ENCODE measurements around the gene BMX.

Gene BMX

GRCh38 chrX:15507005-15507404 lies 6.4 kb downstream of the BMX start:
- no peak for DNase-seq (ENCODE audit: low spot score)

- DNase-seq (ENCODE audit: low spot score): no peak
Measured at GRCh38 chrX:15509845-15510244, 9.2 kb downstream of the BMX start.

- peak; percentile 60 for DNase-seq (ENCODE audit: low spot score)
Measured at GRCh38 chrX:15511563-15511962, 11.0 kb downstream of the BMX start.

GRCh38 chrX:15512401-15512965 lies 11.9 kb downstream of the BMX start:
- no peak for DNase-seq (ENCODE audit: low spot score)

GRCh38 chrX:15514279-15514678 lies 13.7 kb downstream of the BMX start:
- no peak for DNase-seq (ENCODE audit: low spot score)

GRCh38 chrX:15515931-15516330 lies 15.3 kb downstream of the BMX start:
- DNase-seq (ENCODE audit: low spot score): no peak

- no peak for DNase-seq (ENCODE audit: low spot score)
Measured at GRCh38 chrX:15522464-15522863, 21.9 kb downstream of the BMX start.

GRCh38 chrX:15523088-15523487 lies 22.5 kb downstream of the BMX start:
- DNase-seq (ENCODE audit: low spot score): no peak

GRCh38 chrX:15524417-15524816 lies 23.8 kb downstream of the BMX start:
- DNase-seq (ENCODE audit: low spot score): no peak

GRCh38 chrX:15525664-15526416 lies 25.2 kb downstream of the BMX start:
- DNase-seq (ENCODE audit: low spot score): no peak

- no peak for DNase-seq (ENCODE audit: low spot score)
Measured at GRCh38 chrX:15529165-15529564, 28.6 kb downstream of the BMX start.

- no peak for DNase-seq (ENCODE audit: low spot score)
Measured at GRCh38 chrX:15530318-15530717, 29.7 kb downstream of the BMX start.

GRCh38 chrX:15546745-15547144 lies 46.1 kb downstream of the BMX start:
- no peak for DNase-seq (ENCODE audit: low spot score)

GRCh38 chrX:15547356-15547755 lies 46.7 kb downstream of the BMX start:
- no peak for DNase-seq (ENCODE audit: low spot score)

- no peak for DNase-seq (ENCODE audit: low spot score)
Measured at GRCh38 chrX:15549189-15550012, 48.8 kb downstream of the BMX start.

GRCh38 chrX:15559227-15559626 lies 58.6 kb downstream of the BMX start:
- DNase-seq (ENCODE audit: low spot score): no peak

- no peak for DNase-seq (ENCODE audit: low spot score)
Measured at GRCh38 chrX:15560924-15561323, 60.3 kb downstream of the BMX start.

- DNase-seq (ENCODE audit: low spot score): no peak
Measured at GRCh38 chrX:15563056-15563455, 62.4 kb downstream of the BMX start.

- DNase-seq (ENCODE audit: low spot score): peak; percentile 47
Measured at GRCh38 chrX:15564981-15565579, 64.5 kb downstream of the BMX start.

- no peak for DNase-seq (ENCODE audit: low spot score)
Measured at GRCh38 chrX:15566244-15566643, 65.6 kb downstream of the BMX start.

GRCh38 chrX:15567267-15567666 lies 66.7 kb downstream of the BMX start:
- DNase-seq (ENCODE audit: low spot score): no peak

- peak; percentile 7 for DNase-seq (ENCODE audit: low spot score)
Measured at GRCh38 chrX:15567886-15568616, 67.4 kb downstream of the BMX start.
